ENCODE results near the gene BZW1.

DNA sequence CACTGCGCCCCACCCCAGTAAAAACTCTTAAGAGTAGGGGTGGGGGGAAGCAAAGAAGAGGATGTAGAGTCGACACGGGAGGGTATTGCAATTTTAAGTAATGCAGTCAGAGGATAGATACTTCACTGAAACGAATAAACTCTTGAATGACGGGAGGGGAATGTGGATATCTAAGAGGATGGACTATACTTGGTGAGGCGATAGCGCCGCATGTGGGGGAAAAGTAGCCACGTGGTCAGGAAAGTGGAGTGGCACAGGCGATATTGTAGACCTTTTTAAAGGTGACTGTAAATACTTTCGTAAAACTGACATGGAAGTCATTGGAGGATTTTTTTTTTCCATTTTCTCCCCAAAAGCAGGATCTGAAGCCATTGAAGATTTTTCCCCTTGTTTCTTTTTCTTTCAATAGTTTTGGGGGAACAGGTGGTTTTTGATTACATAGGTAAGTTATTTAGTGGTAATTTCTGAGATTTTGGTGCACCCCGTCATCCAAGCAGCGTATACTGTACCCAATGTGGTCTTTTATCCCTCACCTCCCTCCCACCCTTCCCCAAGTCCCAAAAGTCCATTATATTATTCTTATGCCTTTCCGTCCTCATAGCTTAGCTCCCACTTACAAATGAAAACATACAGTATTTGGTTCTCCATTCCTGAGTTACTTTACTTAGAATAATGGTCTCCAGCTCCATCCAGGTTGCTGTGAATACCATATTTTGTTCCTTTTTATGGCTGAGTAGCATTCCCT, 39.0 kb downstream of the BZW1 start:
- TF ChIP-seq CTCF (IDR thresholded peaks at IDR 0.05) (no peak), POLR2A (IDR thresholded peaks at IDR 0.05) (no peak)
